Naive thymus-derived CD8-positive, alpha-beta T cell (primary cell): Measurements from ENCODE around the gene PTPN23. TPM values are rescaled to one million over a fixed set of nuclear protein-coding genes. Genes with fewer than 3 reads are reported as not detected.

Experiments
- ATAC-seq, 2 donors: fragments of 150-1000 bp; cut with Tn5 transposase in 1 of 2; sonication (Bioruptor Pico), chemical (Tn5 transposase) in 1 of 2; 1 replicate in 1 of 2; 2 replicates in 1 of 2; pipeline ENCODE4 v1.10.0; 2021; ENCODE audit warnings: mild to moderate bottlenecking in 2 of 2, moderate library complexity in 2 of 2
- POLR2A ChIA-PET: fragments of 350-600 bp; sonication (Branson Sonifier 250); formaldehyde crosslinking; loops from one replicate; lab custom pipeline; 2021; ENCODE audit warnings: antibody characterized with exemption; lab: Charles Lee
- DNase-seq, 10 donors: peaks; one replicate each; pipeline versions ENCODE4 v3.0.0 to v3.0.0-alpha.2; 2020 to 2022
- H3K27ac Mint-ChIP-seq, 10 donors: one replicate each; pipeline ENCODE4 v1.8.0; 2020 to 2022; ENCODE audit warnings: mild to moderate bottlenecking in 10 of 10, mixed read lengths in 10 of 10, moderate library complexity in 4 of 10, inconsistent platforms in 1 of 10
- H3K27me3 Mint-ChIP-seq, 5 donors: one replicate each; pipeline ENCODE4 v1.8.0; 2021 to 2022; ENCODE audit warnings: mixed read lengths in 5 of 5
- H3K36me3 Mint-ChIP-seq, 3 donors: one replicate each; pipeline ENCODE4 v1.8.0; 2020 to 2022; ENCODE audit warnings: mixed read lengths in 3 of 3, mild to moderate bottlenecking in 2 of 3, inconsistent platforms in 1 of 3
- H3K4me1 Mint-ChIP-seq, 4 donors: one replicate each; pipeline ENCODE4 v1.8.0; 2021 to 2022; ENCODE audit warnings: mixed read lengths in 4 of 4
- H3K4me3 Mint-ChIP-seq, 10 donors: one replicate each; pipeline ENCODE4 v1.8.0; 2020 to 2022; ENCODE audit warnings: mild to moderate bottlenecking in 10 of 10, mixed read lengths in 10 of 10, moderate library complexity in 6 of 10, inconsistent platforms in 1 of 10
- H3K9me3 Mint-ChIP-seq, 9 donors: one replicate each; pipeline ENCODE4 v1.8.0; 2020 to 2022; ENCODE audit warnings: mixed read lengths in 9 of 9, mild to moderate bottlenecking in 3 of 9, inconsistent platforms in 1 of 9, moderate library complexity in 1 of 9
- polyA plus RNA-seq, 3 donors: library from polyadenylated mRNA; unstranded; fragments of 300-500 nt; fragmentation: Illumina TruSeq; gene quantifications; one replicate each; pipeline ENCODE4 v1.2.3, GENCODE V29; 2021
- total RNA-seq, 8 experiments: library from RNA in 2 of 8; stranded (reverse) in 2 of 8; gene quantifications; one replicate each; pipeline ENCODE4 v1.2.3 and lab custom pipeline; 2021 to 2026

PTPN23 gene
- total and polyA plus RNA-seq, 5 experiments from 2014 or later = 3.0 to 63.8 (median 3.9) TPM

GRCh38 chr3:47374587-47374986, 6.2 kb upstream of the PTPN23 start:
- Mint-ChIP-seq H3K36me3 (no peaks in the 10 kb centered on the region), H3K27ac (no peak overlapping the region), H3K4me3 (no peak overlapping the region), H3K4me1 (peaks cover 4 to 18% (median 13%) of the 10 kb centered on the region in 4 donors), H3K27me3 (peaks cover 0 to 9% (median under 1%) of the 10 kb centered on the region in 5 donors), H3K9me3 (no peaks in the 10 kb centered on the region)
- POLR2A ChIA-PET = no interaction called here
- DNase-seq (no peak), ATAC-seq (no peak)

- DNase-seq (no peak), ATAC-seq (no peak)
- Mint-ChIP-seq H3K27me3 (peaks cover 0 to 7% (median 0%) of the 10 kb centered on the region in 5 donors), H3K27ac (peak overlapping the region in 2 of 10 donors; percentile 37 to 41), H3K4me3 (no peak overlapping the region), H3K9me3 (no peaks in the 10 kb centered on the region), H3K36me3 (no peaks in the 10 kb centered on the region), H3K4me1 (peaks cover 13 to 32% (median 25%) of the 10 kb centered on the region in 4 donors)
- POLR2A ChIA-PET = no interaction called here
These were observed 4.4 kb upstream of the PTPN23 start for GRCh38 chr3:47376393-47376792.

GRCh38 chr3:47377186-47377585, 3.6 kb upstream of the PTPN23 start:
- peak overlapping the region in 6 of 10 donors; percentile 37 to 67 (median 51) for H3K27ac Mint-ChIP-seq
- no peaks in the 10 kb centered on the region for H3K27me3 Mint-ChIP-seq
- H3K9me3 Mint-ChIP-seq = no peaks in the 10 kb centered on the region

GRCh38 chr3:47378869-47379268, 2.0 kb upstream of the PTPN23 start:
- no peak for DNase-seq
- Mint-ChIP-seq H3K36me3 (peaks cover 0 to 8% (median 0%) of the 10 kb centered on the region in 3 donors), H3K27me3 (no peaks in the 10 kb centered on the region), H3K4me3 (peak overlapping the region in 5 of 10 donors; percentile 2 to 100 (median 36)), H3K27ac (peak overlapping the region in 7 of 10 donors; percentile 20 to 100 (median 56)), H3K9me3 (no peaks in the 10 kb centered on the region), H3K4me1 (peaks cover 29 to 56% (median 47%) of the 10 kb centered on the region in 4 donors)
- POLR2A ChIA-PET = no interaction called here
- ATAC-seq = no peak

More at GRCh38 chr3:47377186-47377585, 3.6 kb upstream of the PTPN23 start:
- DNase-seq (no peak), ATAC-seq (no peak)
- POLR2A ChIA-PET = interaction anchor here (0.6 to 1.2 kb wide), 2 partner anchors 15 to 49 kb away, joined by 3 read pairs; no protein-coding TSS in a partner anchor
- Mint-ChIP-seq H3K36me3 (no peaks in the 10 kb centered on the region), H3K4me3 (no peak overlapping the region), H3K4me1 (peaks cover 19 to 40% (median 33%) of the 10 kb centered on the region in 4 donors)

- Mint-ChIP-seq H3K9me3 (no peaks in the 10 kb centered on the region), H3K4me1 (peaks cover 30 to 59% (median 49%) of the 10 kb centered on the region in 4 donors), H3K4me3 (peak overlapping the region; percentile 85 to 100 (median 100)), H3K36me3 (peaks cover 0 to 11% (median 0%) of the 10 kb centered on the region in 3 donors), H3K27me3 (no peaks in the 10 kb centered on the region), H3K27ac (peak overlapping the region; percentile 95 to 100 (median 100))
- ATAC-seq (no peak), DNase-seq (no peak)
- POLR2A ChIA-PET = interaction anchor here (2.7 kb wide), 1 partner anchor 216 kb away, joined by 13 read pairs; the partner anchor contains the start of gene SETD2
These were observed 1.4 kb upstream of the PTPN23 start for GRCh38 chr3:47379411-47379899.

- POLR2A ChIA-PET = interaction anchor here (0.6 to 2.7 kb wide), 9 partner anchors 9 to 534 kb away, joined by 3 to 13 read pairs (median 6); partner anchors contain the start of genes SCAP, SETD2 and SMARCC1
- Mint-ChIP-seq H3K4me3 (peak overlapping the region; percentile 85 to 100 (median 100)), H3K9me3 (no peaks in the 10 kb centered on the region), H3K27ac (peak overlapping the region; percentile 95 to 100 (median 100)), H3K36me3 (peaks cover 0 to 15% (median 0%) of the 10 kb centered on the region in 3 donors), H3K4me1 (peaks cover 31 to 62% (median 51%) of the 10 kb centered on the region in 4 donors), H3K27me3 (no peaks in the 10 kb centered on the region)
- ATAC-seq (no peak), DNase-seq (no peak)
These were observed 708 bp upstream of the PTPN23 start for GRCh38 chr3:47380026-47380600.

- Mint-ChIP-seq H3K4me3 (peak overlapping the region; percentile 85 to 100 (median 100)), H3K27ac (peak overlapping the region; percentile 95 to 100 (median 100)), H3K36me3 (peaks cover 0 to 24% (median 0%) of the 10 kb centered on the region in 3 donors), H3K27me3 (no peaks in the 10 kb centered on the region), H3K4me1 (peaks cover 37 to 71% (median 64%) of the 10 kb centered on the region in 4 donors), H3K9me3 (no peaks in the 10 kb centered on the region)
- POLR2A ChIA-PET = interaction anchor here (0.7 to 2.7 kb wide), 8 partner anchors 10 to 444 kb away, joined by 3 to 13 read pairs (median 5); partner anchors contain the start of genes SCAP, SETD2 and SMARCC1
- DNase-seq (peak in 9 of 10 donors; percentile 38 to 84 (median 60)), ATAC-seq (peak; percentile 44 to 55)
These were observed 716 bp downstream of the PTPN23 start for GRCh38 chr3:47381317-47382157.

- no peak for ATAC-seq
- no peak for DNase-seq
- Mint-ChIP-seq H3K9me3 (no peaks in the 10 kb centered on the region), H3K4me3 (peak overlapping the region in 1 of 10 donors; percentile 2), H3K27me3 (no peaks in the 10 kb centered on the region), H3K4me1 (peaks cover 39 to 67% (median 64%) of the 10 kb centered on the region in 4 donors), H3K27ac (no peak overlapping the region), H3K36me3 (peaks cover 0 to 40% (median 3%) of the 10 kb centered on the region in 3 donors)
- POLR2A ChIA-PET = interaction anchor here (0.6 kb wide), 2 partner anchors 9 to 1075 kb away, joined by 3 to 6 read pairs; no protein-coding TSS in a partner anchor
These were observed 3.6 kb downstream of the PTPN23 start for GRCh38 chr3:47384425-47384824.

- Mint-ChIP-seq H3K4me3 (no peak overlapping the region), H3K27ac (peak overlapping the region in 1 of 10 donors; percentile 74), H3K4me1 (peaks cover 36 to 61% (median 58%) of the 10 kb centered on the region in 4 donors), H3K36me3 (peaks cover 0 to 40% (median 3%) of the 10 kb centered on the region in 3 donors), H3K27me3 (no peaks in the 10 kb centered on the region), H3K9me3 (no peaks in the 10 kb centered on the region)
- POLR2A ChIA-PET = interaction anchor here (0.6 kb wide), 1 partner anchor 9 kb away, joined by 3 read pairs; no protein-coding TSS in a partner anchor
- DNase-seq (no peak), ATAC-seq (no peak)
These were observed 4.2 kb downstream of the PTPN23 start for GRCh38 chr3:47385007-47385406.

GRCh38 chr3:47385796-47386195, 5.0 kb downstream of the PTPN23 start:
- H3K36me3 Mint-ChIP-seq = peaks cover 0 to 40% (median 3%) of the 10 kb centered on the region in 3 donors
- H3K4me3 Mint-ChIP-seq = peak overlapping the region in 2 of 10 donors; percentile 43 to 74
- POLR2A ChIA-PET = no interaction called here
- ATAC-seq (no peak), DNase-seq (no peak)
- H3K4me1 Mint-ChIP-seq = peaks cover 31 to 61% (median 54%) of the 10 kb centered on the region in 4 donors
- H3K9me3 Mint-ChIP-seq = no peaks in the 10 kb centered on the region
- H3K27me3 Mint-ChIP-seq = no peaks in the 10 kb centered on the region
- peak overlapping the region in 7 of 10 donors; percentile 2 to 86 (median 52) for H3K27ac Mint-ChIP-seq

- Mint-ChIP-seq H3K4me3 (peak overlapping the region in 1 of 10 donors; percentile 48), H3K9me3 (no peaks in the 10 kb centered on the region), H3K4me1 (peaks cover 19 to 56% (median 43%) of the 10 kb centered on the region in 4 donors), H3K27me3 (no peaks in the 10 kb centered on the region), H3K36me3 (peaks cover 0 to 49% (median 3%) of the 10 kb centered on the region in 3 donors), H3K27ac (peak overlapping the region in 6 of 10 donors; percentile 17 to 84 (median 58))
- POLR2A ChIA-PET = interaction anchor here (0.5 kb wide), 1 partner anchor 126 kb away, joined by 3 read pairs; no protein-coding TSS in a partner anchor
- DNase-seq = no peak
- no peak for ATAC-seq
These were observed 12.1 kb downstream of the PTPN23 start for GRCh38 chr3:47392933-47393332.
